Choroid plexus epithelial cell (primary cell): ENCODE results near the gene IL1RN.

ENCODE experiments used
- DNase-seq: peaks from one replicate; pipeline ENCODE4 v3.0.0-alpha.2; 2010; ENCODE audit warnings: low read depth
- H3K4me3 ChIP-seq: 2 replicates; pipeline ENCODE4 v1.5.1; 2011; ENCODE audit warnings: low read depth, mild to moderate bottlenecking, control low read depth, low read length, moderate library complexity
- CTCF ChIP-seq: conservative IDR thresholded peaks from 2 replicates; pipeline ENCODE4 v1.5.1; 2011; ENCODE audit warnings: low read depth, mild to moderate bottlenecking, control low read depth, inconsistent platforms, low read length, moderate library complexity

The IL1RN gene

DNA sequence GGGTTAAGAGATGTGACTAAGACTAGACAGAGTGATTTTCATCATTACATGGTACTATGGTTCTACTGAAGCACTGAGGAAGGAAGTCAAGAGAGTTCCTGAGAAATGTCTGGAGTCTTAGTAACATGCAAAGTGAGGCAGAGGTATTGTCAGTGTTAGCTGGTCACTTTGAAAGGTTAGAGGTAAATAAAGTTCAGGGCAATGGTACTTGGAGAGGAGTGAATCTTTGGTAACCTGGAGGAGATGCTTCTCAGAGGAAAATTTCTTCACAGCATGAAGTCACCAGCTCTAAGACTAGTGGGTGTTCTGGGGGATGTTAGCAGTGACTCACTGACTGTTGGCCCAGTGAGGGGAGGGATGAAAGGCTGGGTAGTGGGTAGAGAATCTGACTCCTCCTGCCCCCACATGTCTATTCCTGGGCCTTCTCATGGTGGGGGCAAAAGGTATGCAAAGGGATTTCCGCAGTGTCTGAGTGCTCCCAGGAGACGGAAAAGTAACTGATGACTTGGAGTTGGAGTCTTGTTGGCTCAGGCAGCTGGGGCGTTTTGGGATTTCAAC, 23.3 kb upstream of the IL1RN start:
- no peak overlapping the region for H3K4me3 ChIP-seq
- no peak for TF ChIP-seq CTCF
- DNase-seq: no peak

DNA sequence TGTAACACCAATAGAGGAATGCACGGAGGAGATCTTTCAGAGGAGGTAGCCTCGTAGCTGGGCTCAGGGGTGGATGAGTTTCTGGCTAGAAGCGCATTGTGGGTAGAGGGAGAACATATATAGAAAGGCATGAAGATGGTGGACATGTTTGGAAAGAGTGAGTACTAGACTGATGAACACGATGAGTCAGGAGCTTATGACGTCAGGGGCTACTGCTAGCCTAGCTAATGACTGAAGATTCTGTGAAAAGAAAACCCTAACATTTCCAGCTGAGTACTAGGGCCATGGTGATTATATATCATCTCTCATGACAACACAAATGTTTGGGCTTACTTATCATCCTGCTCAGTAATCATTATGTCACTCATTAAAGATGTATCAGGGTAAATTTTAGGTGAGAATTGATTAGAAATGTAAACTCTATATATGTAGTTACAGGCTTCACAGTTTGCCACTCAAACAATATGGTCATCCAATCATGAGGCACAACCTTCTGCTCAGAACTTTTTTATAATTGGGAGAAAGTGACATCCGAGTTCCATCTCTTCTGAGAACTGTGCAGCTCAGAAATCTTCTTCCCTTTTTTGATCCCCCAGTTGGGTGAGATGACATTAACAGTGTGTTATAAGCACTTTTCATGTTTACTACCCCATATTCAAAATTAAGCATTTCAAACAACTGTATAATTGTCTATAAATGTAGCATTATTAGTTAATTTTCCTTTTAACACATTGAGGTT, 22.2 kb upstream of the IL1RN start:
- DNase-seq: peak; percentile 23
- no peak for TF ChIP-seq CTCF
- no peak overlapping the region for H3K4me3 ChIP-seq

- no peak for DNase-seq
- TF ChIP-seq CTCF: no peak
- H3K4me3 ChIP-seq: no peak overlapping the region
Measured at GRCh38 chr2:113111121-113111520, 16.3 kb upstream of the IL1RN start.

GRCh38 chr2:113111823-113112287, 15.5 kb upstream of the IL1RN start:
- TF ChIP-seq CTCF: no peak
- no peak overlapping the region for H3K4me3 ChIP-seq
- DNase-seq: no peak

GRCh38 chr2:113112441-113112840, 15.0 kb upstream of the IL1RN start:
- no peak overlapping the region for H3K4me3 ChIP-seq
- TF ChIP-seq CTCF: no peak

DNA sequence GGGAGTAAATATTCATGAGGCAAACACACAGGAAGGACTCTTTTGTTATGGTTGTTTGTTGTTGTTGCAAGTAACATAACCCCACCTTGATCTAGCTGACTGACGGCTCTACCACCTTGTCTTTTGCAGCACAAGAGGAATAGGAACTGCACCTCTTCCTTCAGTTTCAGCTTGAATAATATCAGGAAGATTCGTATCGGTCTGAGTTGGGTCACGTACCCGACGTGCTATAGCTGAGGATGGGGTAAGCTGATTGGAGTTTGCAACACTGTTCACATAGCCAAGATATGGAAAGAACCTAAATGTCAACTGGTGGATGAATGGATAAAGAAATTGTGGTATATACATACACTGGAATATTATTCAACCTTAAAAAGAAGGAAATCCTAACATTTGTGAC, 14.5 kb upstream of the IL1RN start:
- DNase-seq: no peak
- H3K4me3 ChIP-seq: no peak overlapping the region
- TF ChIP-seq CTCF: no peak

More at GRCh38 chr2:113112441-113112840, 15.0 kb upstream of the IL1RN start:
- no peak for DNase-seq

GRCh38 chr2:113113807-113114206, 13.6 kb upstream of the IL1RN start:
- no peak for DNase-seq
- no peak for TF ChIP-seq CTCF
- no peak overlapping the region for H3K4me3 ChIP-seq
